Gastroesophageal sphincter (tissue), 3 donors: ENCODE results near the gene MTMR10.
A peak's percentile ranks its signal among the peaks of the same experiment; 100 is the strongest.

Source experiments
- POLR2AphosphoS5 ChIP-seq: sonication (generic); formaldehyde crosslinking; IDR thresholded peaks from one replicate; pipeline ENCODE4 v1.6.1; 2017; ENCODE audit warnings: antibody characterized with exemption
- TF ChIP-seq, protein P1 (sequence below), 4 experiments: fragments of 200-600 bp in 2 of 4; fragments of 450-650 bp in 2 of 4; sonication (generic) in 1 of 4; IDR thresholded peaks; one replicate each; pipeline ENCODE4 v1.5.1; 2017 to 2019; ENCODE audit warnings: antibody characterized with exemption in 4 of 4, mild to moderate bottlenecking in 2 of 4, moderate library complexity in 2 of 4

GRCh38 chr15:30903497-30904187 lies 87.8 kb downstream of the MTMR10 start, which contains the start of gene FAN1:
- TF ChIP-seq, protein P1, sequence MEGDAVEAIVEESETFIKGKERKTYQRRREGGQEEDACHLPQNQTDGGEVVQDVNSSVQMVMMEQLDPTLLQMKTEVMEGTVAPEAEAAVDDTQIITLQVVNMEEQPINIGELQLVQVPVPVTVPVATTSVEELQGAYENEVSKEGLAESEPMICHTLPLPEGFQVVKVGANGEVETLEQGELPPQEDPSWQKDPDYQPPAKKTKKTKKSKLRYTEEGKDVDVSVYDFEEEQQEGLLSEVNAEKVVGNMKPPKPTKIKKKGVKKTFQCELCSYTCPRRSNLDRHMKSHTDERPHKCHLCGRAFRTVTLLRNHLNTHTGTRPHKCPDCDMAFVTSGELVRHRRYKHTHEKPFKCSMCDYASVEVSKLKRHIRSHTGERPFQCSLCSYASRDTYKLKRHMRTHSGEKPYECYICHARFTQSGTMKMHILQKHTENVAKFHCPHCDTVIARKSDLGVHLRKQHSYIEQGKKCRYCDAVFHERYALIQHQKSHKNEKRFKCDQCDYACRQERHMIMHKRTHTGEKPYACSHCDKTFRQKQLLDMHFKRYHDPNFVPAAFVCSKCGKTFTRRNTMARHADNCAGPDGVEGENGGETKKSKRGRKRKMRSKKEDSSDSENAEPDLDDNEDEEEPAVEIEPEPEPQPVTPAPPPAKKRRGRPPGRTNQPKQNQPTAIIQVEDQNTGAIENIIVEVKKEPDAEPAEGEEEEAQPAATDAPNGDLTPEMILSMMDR (IDR thresholded peaks at IDR 0.05) = peak in 1 of 4 experiments; percentile 23
- peak; percentile 72 for TF ChIP-seq POLR2AphosphoS5
